GM12873 (cell line): ENCODE measurements around the gene SERPINE1.

Experiments used
- TF ChIP-seq, protein P1 (sequence below): IDR thresholded peaks from 2 replicates; pipeline ENCODE4 v1.5.1; 2012; ENCODE audit warnings: low read depth, mild to moderate bottlenecking, moderate library complexity, low read length, control low read depth; ENCODE audit not compliant: insufficient read depth; ENCODE audit errors: missing control alignments

The SERPINE1 gene

DNA sequence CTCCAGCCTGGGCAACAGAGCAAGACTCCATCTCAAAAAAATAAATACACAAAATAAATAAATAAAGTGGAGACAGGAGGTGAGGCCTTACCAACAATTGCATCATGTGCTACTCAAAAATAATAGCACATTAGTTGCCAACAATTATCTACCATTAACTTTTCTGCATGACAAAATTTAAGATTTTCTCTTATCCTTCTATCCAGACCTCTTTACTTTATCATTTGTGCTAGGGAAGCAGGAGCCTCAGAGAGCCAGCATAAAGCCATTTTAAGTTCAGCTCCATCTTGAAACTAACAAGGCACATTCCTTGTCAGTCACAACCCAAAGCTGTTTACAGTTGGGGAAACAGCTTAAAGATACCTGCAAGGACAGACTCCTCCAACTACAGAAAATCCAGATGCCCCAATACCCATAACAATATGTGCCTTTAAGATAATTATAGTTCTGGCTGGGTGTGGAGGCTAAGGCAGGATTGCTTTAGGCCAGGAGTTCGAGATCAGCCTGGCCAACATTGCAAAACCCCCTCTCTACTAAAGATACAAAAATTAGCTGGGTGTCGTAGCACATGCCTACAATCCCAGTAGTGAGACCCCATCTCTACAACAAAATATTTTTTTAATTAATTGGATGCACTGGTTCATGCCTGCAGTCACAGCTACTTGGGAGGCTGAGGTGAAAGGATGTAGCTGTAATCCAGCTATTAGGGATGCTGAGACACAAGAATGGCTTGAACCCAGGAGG is 25.2 kb downstream of the SERPINE1 start:
- TF ChIP-seq, protein P1, sequence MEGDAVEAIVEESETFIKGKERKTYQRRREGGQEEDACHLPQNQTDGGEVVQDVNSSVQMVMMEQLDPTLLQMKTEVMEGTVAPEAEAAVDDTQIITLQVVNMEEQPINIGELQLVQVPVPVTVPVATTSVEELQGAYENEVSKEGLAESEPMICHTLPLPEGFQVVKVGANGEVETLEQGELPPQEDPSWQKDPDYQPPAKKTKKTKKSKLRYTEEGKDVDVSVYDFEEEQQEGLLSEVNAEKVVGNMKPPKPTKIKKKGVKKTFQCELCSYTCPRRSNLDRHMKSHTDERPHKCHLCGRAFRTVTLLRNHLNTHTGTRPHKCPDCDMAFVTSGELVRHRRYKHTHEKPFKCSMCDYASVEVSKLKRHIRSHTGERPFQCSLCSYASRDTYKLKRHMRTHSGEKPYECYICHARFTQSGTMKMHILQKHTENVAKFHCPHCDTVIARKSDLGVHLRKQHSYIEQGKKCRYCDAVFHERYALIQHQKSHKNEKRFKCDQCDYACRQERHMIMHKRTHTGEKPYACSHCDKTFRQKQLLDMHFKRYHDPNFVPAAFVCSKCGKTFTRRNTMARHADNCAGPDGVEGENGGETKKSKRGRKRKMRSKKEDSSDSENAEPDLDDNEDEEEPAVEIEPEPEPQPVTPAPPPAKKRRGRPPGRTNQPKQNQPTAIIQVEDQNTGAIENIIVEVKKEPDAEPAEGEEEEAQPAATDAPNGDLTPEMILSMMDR = no peak

DNA sequence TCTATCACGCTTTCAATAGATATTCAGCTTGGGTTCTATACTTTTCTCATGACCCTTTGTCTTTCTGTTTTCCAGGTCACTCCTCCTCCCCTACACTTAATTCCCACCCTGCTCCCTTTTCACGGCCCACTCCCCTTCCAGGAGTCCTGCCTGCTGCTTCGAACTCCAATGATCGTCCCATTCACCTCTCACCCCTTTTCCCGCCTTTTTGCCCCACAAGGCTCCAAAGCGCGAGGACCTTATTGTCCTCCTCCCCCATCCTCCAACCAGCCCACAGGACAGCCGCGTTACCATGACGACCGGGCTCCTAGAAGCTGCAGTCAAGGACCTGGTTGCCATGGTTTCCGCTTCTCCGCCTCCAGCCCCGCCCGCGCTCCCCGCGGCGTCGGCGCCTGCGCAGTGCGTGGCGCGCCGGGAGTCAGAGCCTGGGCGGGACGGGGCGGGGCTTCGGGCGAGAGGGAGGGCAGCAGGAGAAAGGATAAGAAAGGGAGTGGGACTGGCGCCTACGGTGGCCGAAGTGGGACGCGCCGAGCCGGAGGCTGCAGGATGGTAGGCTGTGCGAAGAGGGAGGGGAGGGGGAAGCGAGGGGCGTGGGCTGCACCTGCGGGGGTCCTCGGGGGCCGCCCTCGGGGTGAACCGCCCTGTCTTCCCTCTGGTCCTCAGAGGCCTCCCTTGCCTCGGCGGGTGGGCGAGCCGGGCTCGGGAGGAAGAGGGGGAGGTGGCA is 27.2 kb downstream of the SERPINE1 start, which contains the start of gene AP1S1:
Gene AP1S1 (plus strand): TSS at position 508 of the 724 bp plus-strand sequence. CDS start 39 bp downstream, at position 547.
- TF ChIP-seq, protein P1 = no peak

DNA sequence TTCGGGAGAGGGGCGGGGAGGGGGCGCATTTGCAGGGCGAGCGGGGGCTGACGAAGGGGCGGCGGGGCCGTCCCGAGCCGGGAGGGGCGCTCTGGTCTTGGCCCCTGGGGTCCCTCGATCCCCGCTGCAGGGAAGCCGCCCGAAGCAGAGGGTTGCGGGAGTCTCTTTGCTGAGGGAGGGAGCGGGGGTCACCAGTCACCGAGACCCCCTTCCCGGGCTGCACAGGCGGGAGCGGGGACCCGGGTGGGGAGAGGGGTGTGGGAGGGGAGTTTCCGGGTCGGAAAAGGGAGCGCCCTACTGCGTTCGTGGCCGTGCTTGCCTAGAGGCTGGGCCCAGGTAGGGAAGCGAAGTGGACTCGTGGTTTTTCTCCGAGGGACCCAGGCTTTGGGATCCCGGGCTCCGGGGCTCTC is 27.8 kb downstream of the SERPINE1 start:
- TF ChIP-seq, protein P1 = no peak

DNA sequence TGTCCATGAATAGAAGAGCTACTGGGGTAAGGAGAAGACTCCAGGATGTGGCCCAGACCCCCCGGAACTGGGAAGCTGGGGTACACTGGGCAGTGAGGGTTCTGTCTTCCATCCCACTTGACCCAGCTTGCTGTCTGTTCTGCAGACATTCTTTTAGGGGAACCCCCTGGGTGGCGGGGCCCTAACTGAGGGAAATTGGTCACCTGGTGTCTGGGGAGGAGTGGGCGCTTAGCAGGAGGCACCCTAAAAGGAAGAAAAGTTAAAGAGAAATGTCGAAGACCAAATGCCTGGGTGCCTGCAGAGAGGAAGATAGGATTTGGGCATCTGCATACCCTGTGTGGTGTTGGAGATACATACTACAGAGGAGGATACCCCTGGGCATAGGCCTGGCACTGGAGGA is 28.4 kb downstream of the SERPINE1 start:
- TF ChIP-seq, protein P1 = no peak

DNA sequence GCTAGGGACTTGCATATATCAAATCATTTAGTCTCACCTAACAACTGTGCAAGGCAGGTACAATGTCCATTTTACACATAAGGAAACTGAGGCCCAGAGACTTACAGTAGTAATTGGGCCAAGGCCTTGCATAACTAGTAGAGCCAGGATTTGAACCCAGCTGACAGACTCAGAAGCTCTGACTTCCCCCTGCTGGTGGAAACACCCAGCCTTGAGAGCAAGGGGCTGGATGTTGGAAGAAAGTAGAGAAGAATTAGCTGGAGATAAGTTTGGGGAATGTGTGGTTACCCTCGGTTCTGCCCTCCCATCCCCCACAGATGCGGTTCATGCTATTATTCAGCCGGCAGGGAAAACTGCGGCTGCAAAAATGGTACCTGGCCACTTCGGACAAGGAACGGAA is 29.4 kb downstream of the SERPINE1 start:
- TF ChIP-seq, protein P1 = peak; percentile 32

DNA sequence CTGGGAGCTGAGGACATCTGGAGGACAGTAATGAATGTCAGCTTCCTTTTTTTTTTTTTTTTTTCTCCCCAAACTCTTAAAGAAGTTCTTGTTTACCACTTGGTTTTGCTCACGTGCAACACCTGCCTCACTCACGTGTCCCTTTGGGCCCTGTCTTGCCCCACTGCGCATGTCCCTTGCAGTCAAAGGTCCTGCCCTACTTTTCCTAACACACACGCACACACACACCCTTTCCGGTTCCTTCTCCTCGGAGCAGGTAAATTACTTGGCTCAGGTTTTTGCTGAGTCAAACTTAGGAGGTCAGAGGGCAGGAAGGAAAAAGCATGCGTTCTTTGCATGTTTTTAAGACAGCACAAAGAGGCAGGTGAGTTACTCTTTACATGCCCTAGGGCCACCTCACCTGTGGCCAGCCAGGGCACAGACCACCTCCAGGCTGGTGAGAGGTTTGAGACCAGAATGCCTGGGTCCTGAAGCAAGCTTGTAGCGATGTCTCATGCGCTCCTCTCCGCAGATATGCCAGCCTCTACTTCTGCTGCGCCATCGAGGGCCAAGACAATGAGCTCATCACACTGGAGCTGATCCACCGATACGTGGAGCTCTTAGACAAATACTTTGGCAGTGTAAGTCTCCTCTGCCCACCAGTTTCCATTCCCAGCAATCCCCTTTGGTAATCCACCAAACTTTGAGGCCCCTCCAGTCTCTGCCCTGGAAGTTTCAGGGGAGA is 30.1 kb downstream of the SERPINE1 start:
- TF ChIP-seq, protein P1 = no peak
